Endothelial cell of umbilical vein (primary cell): ENCODE results near the gene UHMK1. TPM values are rescaled to one million over a fixed set of nuclear protein-coding genes. Genes with fewer than 3 reads are reported as not detected.
"Not testable (repeated sequence)": the region's sequence is repeated elsewhere in the genome, so short reads cannot be mapped to it uniquely, and the experiment has no call there.

Experiments
- BruUV-seq: library from RNA; stranded (reverse); fragments of 400-500 nt; replicated peaks from 2 replicates; lab custom pipeline; 2021; lab: Mats Ljungman, UMichigan
- CTCF ChIA-PET: fragments of 300-600, 350-600 bp; sonication (Branson Sonifier 250); formaldehyde crosslinking; loops from one replicate; lab custom pipeline; 2021; ENCODE audit warnings: antibody characterized with exemption, inconsistent platforms; lab: Charles Lee
- POLR2A ChIA-PET: fragments of 300-600, 350-600 bp; sonication (Branson Sonifier 250); formaldehyde crosslinking; loops from one replicate; lab custom pipeline; 2021; ENCODE audit warnings: antibody characterized with exemption, inconsistent platforms; lab: Charles Lee
- DNase-seq: peaks from one replicate; pipeline ENCODE4 v3.0.0-alpha.2; 2011; ENCODE audit warnings: low read depth, low spot score
- FAIRE-seq: peaks from 2 replicates; lab custom pipeline; 2011; peaks lifted over from hg19 to GRCh38; lab: Jason Lieb, UNC
- H2AFZ ChIP-seq: 2 replicates; pipeline ENCODE4 v1.6.0; 2012; ENCODE audit warnings: low read depth, low read length, control low read depth, inconsistent platforms
- H3K27ac ChIP-seq: 2 replicates; pipeline ENCODE4 v1.5.1; 2011; ENCODE audit warnings: low read depth, mild to moderate bottlenecking, control low read depth, low read length, moderate library complexity; ENCODE audit not compliant: insufficient read depth
- H3K27me3 ChIP-seq, 2 experiments: 2 replicates each; pipeline versions ENCODE4 v1.6.0 to v1.6.1; 2011; ENCODE audit warnings: low read length in 2 of 2, mixed read lengths in 1 of 2; ENCODE audit not compliant: control insufficient read depth in 2 of 2, insufficient read depth in 2 of 2
- H3K36me3 ChIP-seq, 2 experiments: 2 replicates in 1 of 2; 3 replicates in 1 of 2; pipeline ENCODE4 v1.5.1; 2011; ENCODE audit warnings: low read length in 2 of 2, mild to moderate bottlenecking in 1 of 2, moderate library complexity in 1 of 2; ENCODE audit not compliant: control insufficient read depth in 2 of 2, insufficient read depth in 2 of 2; ENCODE audit errors: extremely low read depth in 1 of 2
- H3K4me1 ChIP-seq: 3 replicates; pipeline ENCODE4 v1.5.1; 2011; ENCODE audit warnings: mild to moderate bottlenecking, low read length; ENCODE audit not compliant: control insufficient read depth, insufficient read depth; ENCODE audit errors: extremely low read depth
- H3K4me2 ChIP-seq: 2 replicates; pipeline ENCODE4 v1.6.1; 2011; ENCODE audit warnings: low read length, control low read depth, mixed read lengths; ENCODE audit not compliant: insufficient read depth
- H3K4me3 ChIP-seq, 3 experiments: fragments of 200-600 bp in 1 of 3; sonication (generic), shearing (Covaris generic) in 1 of 3; replicated peaks in 1 of 3; 2 replicates each; pipeline ENCODE4 v1.5.1; 2011 to 2016; ENCODE audit warnings: control low read depth in 3 of 3, low read length in 3 of 3, mild to moderate bottlenecking in 2 of 3, inconsistent platforms in 1 of 3, low read depth in 1 of 3, moderate library complexity in 1 of 3; ENCODE audit not compliant: insufficient read depth in 1 of 3
- H3K79me2 ChIP-seq: 2 replicates; pipeline ENCODE4 v1.6.0; 2012; ENCODE audit warnings: low read length, inconsistent platforms; ENCODE audit not compliant: control insufficient read depth, insufficient read depth
- H3K9ac ChIP-seq: replicated peaks from 2 replicates; pipeline ENCODE3; 2011; ENCODE audit warnings: low read length, control low read depth; ENCODE audit not compliant: insufficient read depth; ENCODE audit errors: extremely low read depth
- H3K9me1 ChIP-seq: replicated peaks from 3 replicates; pipeline ENCODE4 v1.6.0; 2011; ENCODE audit warnings: mild to moderate bottlenecking, low read length; ENCODE audit not compliant: control insufficient read depth, insufficient read depth; ENCODE audit errors: extremely low read depth
- H3K9me3 ChIP-seq: replicated peaks from 2 replicates; pipeline ENCODE4 v1.5.1; 2012; ENCODE audit warnings: low read length, inconsistent platforms; ENCODE audit not compliant: control insufficient read depth, insufficient read depth
- H4K20me1 ChIP-seq: replicated peaks from 2 replicates; pipeline ENCODE3; 2011; ENCODE audit warnings: mild to moderate bottlenecking, low read length; ENCODE audit not compliant: control insufficient read depth, insufficient read depth; ENCODE audit errors: extremely low read depth
- EZH2 ChIP-seq: IDR thresholded peaks from 2 replicates; pipeline ENCODE4 v1.6.1; 2012; ENCODE audit warnings: borderline replicate concordance, low read depth, mild to moderate bottlenecking, moderate library complexity, low read length, inconsistent platforms; ENCODE audit not compliant: severe bottlenecking
- FOS ChIP-seq: IDR thresholded peaks from 2 replicates; pipeline ENCODE4 v1.6.1; 2011; ENCODE audit warnings: mild to moderate bottlenecking, low read length, moderate library complexity, borderline replicate concordance; ENCODE audit not compliant: insufficient read depth
- GATA2 ChIP-seq: IDR thresholded peaks from 2 replicates; pipeline ENCODE4 v1.7.0; 2011; ENCODE audit warnings: low read depth, mild to moderate bottlenecking, moderate library complexity, mixed read lengths, low read length; ENCODE audit not compliant: insufficient read length, insufficient read depth
- JUN ChIP-seq: IDR thresholded peaks from 2 replicates; pipeline ENCODE4 v1.6.1; 2011; ENCODE audit warnings: borderline replicate concordance, low read depth; ENCODE audit not compliant: insufficient read length, insufficient read depth
- MYC ChIP-seq: IDR thresholded peaks from one replicate; pipeline ENCODE4 v1.6.1; 2011; ENCODE audit warnings: mild to moderate bottlenecking, low read depth, low read length
- POLR2A ChIP-seq: IDR thresholded peaks from 2 replicates; pipeline ENCODE4 v1.6.1; 2012; ENCODE audit warnings: low read depth, mild to moderate bottlenecking, control low read depth, low read length
- POLR2AphosphoS5 ChIP-seq: IDR thresholded peaks from 2 replicates; pipeline ENCODE4 v1.6.1; 2012; ENCODE audit warnings: low read depth, mild to moderate bottlenecking, control low read depth, low read length, moderate library complexity; ENCODE audit not compliant: insufficient read depth
- dilution Hi-C: fragments of 300-500 bp; cut with MboI; formaldehyde crosslinking; loops from one replicate; pipeline ENCODE4 v1.15.0; 2019; ENCODE audit warnings: low sequenced_read_pairs; ENCODE audit not compliant: extremely low pct_ligation_motif_present
- intact Hi-C: fragments of 100-400 bp; cut with micrococcal nuclease; formaldehyde crosslinking; loops from one replicate; pipeline ENCODE4 v1.10.0; 2022
- polyA plus RNA-seq, 4 experiments: library from polyadenylated mRNA; depleted of rRNA in 3 of 4; stranded (reverse) in 3 of 4; unstranded in 1 of 4; fragments of >200 nt; gene quantifications; 2 replicates each; pipeline versions ENCODE4 v1.2.1 to v1.2.3, GENCODE V29; 2011 to 2012; ENCODE audit warnings: missing spikeins in 1 of 4
- total RNA-seq: library from RNA; stranded (reverse); gene quantifications from 2 replicates; pipeline ENCODE4 v1.2.3, GENCODE V29; 2021
- TF ChIP-seq, protein P1 (sequence below): IDR thresholded peaks from 2 replicates; pipeline ENCODE4 v1.6.1; 2011; ENCODE audit not compliant: insufficient read depth, insufficient read length
- TF ChIP-seq, protein P2 (sequence below), 2 donors: IDR thresholded peaks; 1 replicate in 1 of 2; 2 replicates in 1 of 2; pipeline ENCODE4 v1.5.1; 2011; ENCODE audit warnings: low read length in 2 of 2, mild to moderate bottlenecking in 2 of 2, moderate library complexity in 2 of 2, control low read depth in 1 of 2, inconsistent platforms in 1 of 2, low read depth in 1 of 2; ENCODE audit not compliant: insufficient read depth in 1 of 2; ENCODE audit errors: extremely low read depth in 1 of 2

Gene UHMK1
- total and polyA plus RNA-seq, 2 donors (not counting 3 experiments of a cell fraction or from before 2014, with no cell fraction given): 9.2 to 35.0 TPM

- dilution Hi-C loops: no loop called here
- FAIRE-seq: no peak
These were observed 39.4 kb upstream of the UHMK1 start for GRCh38 chr1:162458236-162458635.

GRCh38 chr1:162462425-162462824 lies 35.2 kb upstream of the UHMK1 start:
- FAIRE-seq, BruUV-seq, POLR2A ChIA-PET, DNase-seq, H3K79me2 ChIP-seq, CTCF ChIA-PET, H3K9me3 ChIP-seq, H2AFZ ChIP-seq, dilution Hi-C loops, H3K4me3 ChIP-seq, intact Hi-C loops, H3K4me2 ChIP-seq, H3K4me1 ChIP-seq, H3K9me1 ChIP-seq, H3K27ac ChIP-seq, H3K36me3 ChIP-seq, H3K9ac ChIP-seq, H3K27me3 ChIP-seq, H4K20me1 ChIP-seq: not testable (repeated sequence)

More at GRCh38 chr1:162458236-162458635, 39.4 kb upstream of the UHMK1 start:
- Histone ChIP-seq H3K27ac (no peak overlapping the region), H3K4me3 (no peak overlapping the region), H4K20me1 (no peaks in the 10 kb centered on the region), H2AFZ (no peak overlapping the region), H3K9me1 (no peaks in the 10 kb centered on the region), H3K79me2 (no peaks in the 10 kb centered on the region), H3K4me1 (no peaks in the 10 kb centered on the region), H3K9ac (no peak overlapping the region), H3K27me3 (no peaks in the 10 kb centered on the region), H3K36me3 (no peaks in the 10 kb centered on the region), H3K9me3 (no peaks in the 10 kb centered on the region), H3K4me2 (no peak overlapping the region)
- intact Hi-C loops: no loop called here
- DNase-seq: no peak
- ChIA-PET POLR2A (no interaction called here), CTCF (no interaction called here)
- TF ChIP-seq, protein P1, sequence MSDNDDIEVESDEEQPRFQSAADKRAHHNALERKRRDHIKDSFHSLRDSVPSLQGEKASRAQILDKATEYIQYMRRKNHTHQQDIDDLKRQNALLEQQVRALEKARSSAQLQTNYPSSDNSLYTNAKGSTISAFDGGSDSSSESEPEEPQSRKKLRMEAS: no peak
- no peak for TF ChIP-seq FOS
- no peak for TF ChIP-seq JUN
- TF ChIP-seq POLR2A: no peak
- no peak for TF ChIP-seq POLR2AphosphoS5
- no peak for TF ChIP-seq MYC
- no peak for TF ChIP-seq EZH2
- TF ChIP-seq, protein P2, sequence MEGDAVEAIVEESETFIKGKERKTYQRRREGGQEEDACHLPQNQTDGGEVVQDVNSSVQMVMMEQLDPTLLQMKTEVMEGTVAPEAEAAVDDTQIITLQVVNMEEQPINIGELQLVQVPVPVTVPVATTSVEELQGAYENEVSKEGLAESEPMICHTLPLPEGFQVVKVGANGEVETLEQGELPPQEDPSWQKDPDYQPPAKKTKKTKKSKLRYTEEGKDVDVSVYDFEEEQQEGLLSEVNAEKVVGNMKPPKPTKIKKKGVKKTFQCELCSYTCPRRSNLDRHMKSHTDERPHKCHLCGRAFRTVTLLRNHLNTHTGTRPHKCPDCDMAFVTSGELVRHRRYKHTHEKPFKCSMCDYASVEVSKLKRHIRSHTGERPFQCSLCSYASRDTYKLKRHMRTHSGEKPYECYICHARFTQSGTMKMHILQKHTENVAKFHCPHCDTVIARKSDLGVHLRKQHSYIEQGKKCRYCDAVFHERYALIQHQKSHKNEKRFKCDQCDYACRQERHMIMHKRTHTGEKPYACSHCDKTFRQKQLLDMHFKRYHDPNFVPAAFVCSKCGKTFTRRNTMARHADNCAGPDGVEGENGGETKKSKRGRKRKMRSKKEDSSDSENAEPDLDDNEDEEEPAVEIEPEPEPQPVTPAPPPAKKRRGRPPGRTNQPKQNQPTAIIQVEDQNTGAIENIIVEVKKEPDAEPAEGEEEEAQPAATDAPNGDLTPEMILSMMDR (IDR thresholded peaks at IDR 0.05; ENCODE audit: extremely low read depth in 1 of 2, insufficient read depth in 1 of 2, low read depth in 1 of 2, low read length in 2 of 2): no peak
- no peak for TF ChIP-seq GATA2
- BruUV-seq: no TSS peak
